H1 (cell line): ENCODE measurements around the gene SCNN1A.

Experiments used
- BRCA1 ChIP-seq: IDR thresholded peaks from 2 replicates; pipeline ENCODE4 v1.6.1; 2012; ENCODE audit warnings: low read depth, low read length, improper control_type of control experiment
- CTBP2 ChIP-seq: IDR thresholded peaks from 2 replicates; pipeline ENCODE4 v1.7.0; 2011; ENCODE audit warnings: borderline replicate concordance, mild to moderate bottlenecking, moderate library complexity, mixed read lengths, low read length; ENCODE audit not compliant: insufficient read depth, insufficient read length
- EP300 ChIP-seq, 2 experiments: IDR thresholded peaks; 1 replicate in 1 of 2; 2 replicates in 1 of 2; pipeline ENCODE4 v1.6.1; 2011 to 2012; ENCODE audit warnings: low read depth in 2 of 2, low read length in 2 of 2, mild to moderate bottlenecking in 2 of 2, borderline replicate concordance in 1 of 2, inconsistent platforms in 1 of 2, moderate library complexity in 1 of 2
- EZH2 ChIP-seq: fragments of 200-600 bp; sonication (generic); IDR thresholded peaks from 2 replicates; pipeline ENCODE4 v1.7.1; 2012; ENCODE audit warnings: low read depth, mild to moderate bottlenecking, moderate library complexity, low read length, inconsistent platforms; ENCODE audit not compliant: severe bottlenecking
- MAFK ChIP-seq: IDR thresholded peaks from 2 replicates; pipeline ENCODE4 v1.6.1; 2012; ENCODE audit warnings: low read depth, mild to moderate bottlenecking, improper control_type of control experiment, low read length
- POLR2AphosphoS5 ChIP-seq: IDR thresholded peaks from 2 replicates; pipeline ENCODE4 v1.6.1; 2011; ENCODE audit warnings: low read depth, low read length
- RAD21 ChIP-seq, 2 experiments: IDR thresholded peaks in 1 of 2; conservative IDR thresholded peaks in 1 of 2; 2 replicates each; pipeline ENCODE4 v1.6.1; 2011; ENCODE audit warnings: low read depth in 2 of 2, low read length in 2 of 2, improper control_type of control experiment in 1 of 2, inconsistent platforms in 1 of 2, mild to moderate bottlenecking in 1 of 2, moderate library complexity in 1 of 2
- SP1 ChIP-seq: IDR thresholded peaks from 2 replicates; pipeline ENCODE4 v1.6.1; 2011; ENCODE audit warnings: low read depth, low read length
- TAF1 ChIP-seq: IDR thresholded peaks from 2 replicates; pipeline ENCODE4 v1.6.1; 2011; ENCODE audit warnings: mild to moderate bottlenecking, low read depth, low read length
- ZNF274 ChIP-seq: IDR thresholded peaks from 2 replicates; pipeline ENCODE4 v1.7.0; 2012; ENCODE audit warnings: low read length, borderline replicate concordance; ENCODE audit errors: extremely low read depth
- TF ChIP-seq, protein P1 (sequence below), 3 experiments: IDR thresholded peaks; 1 replicate in 2 of 3; 2 replicates in 1 of 3; pipeline versions ENCODE4 v1.5.1 to v1.6.1; 2011; ENCODE audit warnings: low read length in 3 of 3, mild to moderate bottlenecking in 3 of 3, inconsistent platforms in 2 of 3, low read depth in 1 of 3, moderate library complexity in 1 of 3; ENCODE audit not compliant: insufficient read depth in 1 of 3; ENCODE audit errors: control extremely low read depth in 1 of 3
- TF ChIP-seq, protein P2 (sequence below): IDR thresholded peaks from 2 replicates; pipeline ENCODE4 v1.6.1; 2011; ENCODE audit warnings: low read length, improper control_type of control experiment

DNA sequence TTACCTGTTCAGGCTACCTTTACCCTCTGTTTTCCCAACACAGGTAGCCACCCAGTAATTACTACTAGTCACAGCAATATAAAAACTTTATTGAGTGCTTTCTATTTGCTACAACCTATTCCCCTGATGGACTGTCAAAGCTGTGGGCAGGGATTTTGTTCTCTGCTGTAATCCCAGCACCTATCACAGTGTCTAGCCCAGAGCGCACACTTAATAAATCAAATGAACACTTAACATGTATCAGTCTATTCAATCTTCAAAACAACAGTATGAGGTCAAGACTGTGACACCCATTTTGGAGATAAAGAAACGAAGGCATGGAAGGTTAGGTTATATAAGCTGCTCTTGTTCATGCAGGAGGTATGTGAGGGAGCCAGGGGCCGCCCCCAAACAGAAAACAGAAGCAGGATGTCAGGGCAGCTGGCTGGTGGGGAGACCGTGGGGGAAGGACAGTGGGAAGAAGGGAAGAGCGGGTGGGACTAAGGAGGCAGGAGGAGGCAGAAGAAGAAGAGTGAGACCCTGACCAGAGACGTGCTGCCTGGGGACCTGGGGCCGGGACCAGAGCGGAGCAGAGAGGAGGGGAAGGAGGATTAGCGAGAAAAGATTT, 35.2 kb downstream of the SCNN1A start:
- TF ChIP-seq, protein P1, sequence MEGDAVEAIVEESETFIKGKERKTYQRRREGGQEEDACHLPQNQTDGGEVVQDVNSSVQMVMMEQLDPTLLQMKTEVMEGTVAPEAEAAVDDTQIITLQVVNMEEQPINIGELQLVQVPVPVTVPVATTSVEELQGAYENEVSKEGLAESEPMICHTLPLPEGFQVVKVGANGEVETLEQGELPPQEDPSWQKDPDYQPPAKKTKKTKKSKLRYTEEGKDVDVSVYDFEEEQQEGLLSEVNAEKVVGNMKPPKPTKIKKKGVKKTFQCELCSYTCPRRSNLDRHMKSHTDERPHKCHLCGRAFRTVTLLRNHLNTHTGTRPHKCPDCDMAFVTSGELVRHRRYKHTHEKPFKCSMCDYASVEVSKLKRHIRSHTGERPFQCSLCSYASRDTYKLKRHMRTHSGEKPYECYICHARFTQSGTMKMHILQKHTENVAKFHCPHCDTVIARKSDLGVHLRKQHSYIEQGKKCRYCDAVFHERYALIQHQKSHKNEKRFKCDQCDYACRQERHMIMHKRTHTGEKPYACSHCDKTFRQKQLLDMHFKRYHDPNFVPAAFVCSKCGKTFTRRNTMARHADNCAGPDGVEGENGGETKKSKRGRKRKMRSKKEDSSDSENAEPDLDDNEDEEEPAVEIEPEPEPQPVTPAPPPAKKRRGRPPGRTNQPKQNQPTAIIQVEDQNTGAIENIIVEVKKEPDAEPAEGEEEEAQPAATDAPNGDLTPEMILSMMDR (IDR thresholded peaks at IDR 0.05; ENCODE audit: control extremely low read depth in 1 of 3, insufficient read depth in 1 of 3, low read depth in 1 of 3, low read length in 3 of 3) = no peak
- no peak for TF ChIP-seq TAF1
- TF ChIP-seq, protein P2, sequence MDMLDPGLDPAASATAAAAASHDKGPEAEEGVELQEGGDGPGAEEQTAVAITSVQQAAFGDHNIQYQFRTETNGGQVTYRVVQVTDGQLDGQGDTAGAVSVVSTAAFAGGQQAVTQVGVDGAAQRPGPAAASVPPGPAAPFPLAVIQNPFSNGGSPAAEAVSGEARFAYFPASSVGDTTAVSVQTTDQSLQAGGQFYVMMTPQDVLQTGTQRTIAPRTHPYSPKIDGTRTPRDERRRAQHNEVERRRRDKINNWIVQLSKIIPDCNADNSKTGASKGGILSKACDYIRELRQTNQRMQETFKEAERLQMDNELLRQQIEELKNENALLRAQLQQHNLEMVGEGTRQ = no peak
- TF ChIP-seq POLR2AphosphoS5 = no peak
- no peak for TF ChIP-seq EP300 (IDR thresholded peaks at IDR 0.05; ENCODE audit: borderline replicate concordance in 1 of 2, low read depth in 2 of 2, low read length in 2 of 2)
- TF ChIP-seq MAFK = no peak
- no peak for TF ChIP-seq EZH2
- no peak for TF ChIP-seq RAD21 (IDR thresholded peaks at IDR 0.05 in 1 of 2, conservative IDR thresholded peaks at IDR 0.05 in 1 of 2; ENCODE audit: low read depth in 2 of 2, low read length in 2 of 2)
- no peak for TF ChIP-seq ZNF274
- no peak for TF ChIP-seq CTBP2
- TF ChIP-seq BRCA1 = no peak
- TF ChIP-seq SP1 = no peak
